ENCODE results near the gene TVP23B.
"Not testable (repeated sequence)": the region's sequence is repeated elsewhere in the genome, so short reads cannot be mapped to it uniquely, and the experiment has no call there.

The TVP23B gene

GRCh38 chr17:18772471-18772870 lies 8.5 kb upstream of the TVP23B start:
- TF ChIP-seq ARNTL (CRISPR knock-in tag; IDR thresholded peaks at IDR 0.05; ENCODE audit: borderline replicate concordance, low read depth), result no peak
- no peak for TF ChIP-seq PPARA (CRISPR knock-in tag; IDR thresholded peaks at IDR 0.05; ENCODE audit: borderline replicate concordance)
- no peak for TF ChIP-seq PATZ1 (CRISPR knock-in tag; IDR thresholded peaks at IDR 0.05; ENCODE audit: borderline replicate concordance)
- ATAC-seq, result no peak

- ATAC-seq, result not testable (repeated sequence)
Measured at GRCh38 chr17:18781805-18782204, 822 bp downstream of the TVP23B start.

- ATAC-seq, result not testable (repeated sequence)
Measured at GRCh38 chr17:18785933-18786332, 5.0 kb downstream of the TVP23B start.

- not testable (repeated sequence) for ATAC-seq
Measured at GRCh38 chr17:18786890-18787289, 5.9 kb downstream of the TVP23B start.

- peak; percentile 71 for ATAC-seq
Measured at GRCh38 chr17:18791402-18791801, 10.4 kb downstream of the TVP23B start.

- not testable (repeated sequence) for ATAC-seq
Measured at GRCh38 chr17:18794841-18795240, 13.9 kb downstream of the TVP23B start.

GRCh38 chr17:18796887-18797286 lies 15.9 kb downstream of the TVP23B start:
- not testable (repeated sequence) for ATAC-seq

GRCh38 chr17:18803458-18804245 lies 22.7 kb downstream of the TVP23B start:
- peak; percentile 30; the same call in 1 of the 2 replicates for TF ChIP-seq TCF4 (CRISPR knock-in tag; IDR thresholded peaks at IDR 0.05; ENCODE audit: borderline replicate concordance)
- peak; percentile 84 for ATAC-seq

- ATAC-seq, result not testable (repeated sequence)
Measured at GRCh38 chr17:18815924-18816323, 34.9 kb downstream of the TVP23B start.

GRCh38 chr17:18816489-18817371 lies 35.7 kb downstream of the TVP23B start:
- ATAC-seq, result peak; percentile 94

- not testable (repeated sequence) for ATAC-seq
Measured at GRCh38 chr17:18821430-18821829, 40.4 kb downstream of the TVP23B start.

- ATAC-seq, result not testable (repeated sequence)
Measured at GRCh38 chr17:18827613-18828012, 46.6 kb downstream of the TVP23B start.

GRCh38 chr17:18848501-18848900 lies 67.5 kb downstream of the TVP23B start:
- no peak for ATAC-seq
- no peak for TF ChIP-seq ZNF565 (CRISPR knock-in tag; conservative IDR thresholded peaks at IDR 0.05; ENCODE audit: low read depth)
- no peak for TF ChIP-seq TOX (CRISPR knock-in tag; IDR thresholded peaks at IDR 0.05; ENCODE audit: borderline replicate concordance)
- no peak for TF ChIP-seq ZFP3 (CRISPR knock-in tag; IDR thresholded peaks at IDR 0.05)
- TF ChIP-seq POU6F1 (CRISPR knock-in tag; IDR thresholded peaks at IDR 0.05; ENCODE audit: borderline replicate concordance, low read depth), result no peak
- no peak for TF ChIP-seq ZFP30 (CRISPR knock-in tag; IDR thresholded peaks at IDR 0.05)
- TF ChIP-seq TCF4 (CRISPR knock-in tag; IDR thresholded peaks at IDR 0.05; ENCODE audit: borderline replicate concordance), result no peak
- TF ChIP-seq SNAI2 (CRISPR knock-in tag; IDR thresholded peaks at IDR 0.05), result no peak
- no peak for TF ChIP-seq BACH2 (CRISPR knock-in tag; IDR thresholded peaks at IDR 0.05; ENCODE audit: borderline replicate concordance)
- no peak for TF ChIP-seq CSDC2 (CRISPR knock-in tag; IDR thresholded peaks at IDR 0.05)
- TF ChIP-seq ZC3H10 (CRISPR knock-in tag; IDR thresholded peaks at IDR 0.05), result no peak
- TF ChIP-seq RARB (CRISPR knock-in tag; IDR thresholded peaks at IDR 0.05), result no peak
- TF ChIP-seq ISL1 (CRISPR knock-in tag; IDR thresholded peaks at IDR 0.05), result no peak

Data from SK-N-SH treated with all-trans-retinoic acid at 6 μM for 48 hours (cell line).